KMS-11 (cell line): ENCODE data around the gene ACBD3.

Experiments used
- H2AFZ ChIP-seq: fragments of 200-600 bp; sonication (generic); 2 replicates; pipeline ENCODE4 v1.6.1; 2016; ENCODE audit warnings: antibody characterized with exemption, mixed run types, low read depth
- H3K27ac ChIP-seq: fragments of 200-600 bp; sonication (generic); 2 replicates; pipeline ENCODE4 v1.6.1; 2016; ENCODE audit warnings: mild to moderate bottlenecking, mixed run types
- H3K27me3 ChIP-seq: fragments of 200-600 bp; sonication (generic); 2 replicates; pipeline ENCODE4 v1.6.1; 2017; ENCODE audit warnings: mild to moderate bottlenecking, low read depth, mixed run types, moderate library complexity; ENCODE audit not compliant: insufficient read depth
- H3K36me3 ChIP-seq: fragments of 200-600 bp; sonication (generic); 2 replicates; pipeline ENCODE4 v1.6.1; 2017; ENCODE audit warnings: mild to moderate bottlenecking, mixed run types; ENCODE audit not compliant: insufficient read depth
- H3K4me1 ChIP-seq: fragments of 200-600 bp; sonication (generic); 2 replicates; pipeline ENCODE4 v1.6.1; 2016; ENCODE audit warnings: mild to moderate bottlenecking, low read depth, mixed run types; ENCODE audit not compliant: poor library complexity, severe bottlenecking
- H3K4me2 ChIP-seq: fragments of 200-600 bp; sonication (generic); 2 replicates; pipeline ENCODE4 v1.7.0; 2016; ENCODE audit warnings: mild to moderate bottlenecking, mixed run types
- H3K4me3 ChIP-seq: fragments of 200-600 bp; sonication (generic); IDR thresholded peaks from 2 replicates; pipeline ENCODE4 v1.6.1; 2017; ENCODE audit warnings: low read depth, low read length, mixed read lengths; ENCODE audit not compliant: insufficient read depth
- H3K79me2 ChIP-seq: fragments of 200-600 bp; sonication (generic); 2 replicates; pipeline ENCODE4 v1.6.1; 2016; ENCODE audit warnings: low read depth, mixed run types; ENCODE audit not compliant: insufficient read depth
- H3K9ac ChIP-seq: fragments of 200-600 bp; sonication (generic); 2 replicates; pipeline ENCODE4 v1.6.1; 2016; ENCODE audit warnings: mild to moderate bottlenecking, mixed run types
- H4K20me1 ChIP-seq: fragments of 200-600 bp; sonication (generic); 2 replicates; pipeline ENCODE4 v1.6.1; 2016; ENCODE audit warnings: mild to moderate bottlenecking, mixed run types; ENCODE audit not compliant: insufficient read depth
- TF ChIP-seq, protein P1 (sequence below): fragments of 200-600 bp; sonication (generic); conservative IDR thresholded peaks from 2 replicates; pipeline ENCODE4 v1.6.1; 2017; ENCODE audit warnings: low read depth, mild to moderate bottlenecking, antibody characterized with exemption, low read length, moderate library complexity, mixed read lengths

Gene ACBD3

DNA sequence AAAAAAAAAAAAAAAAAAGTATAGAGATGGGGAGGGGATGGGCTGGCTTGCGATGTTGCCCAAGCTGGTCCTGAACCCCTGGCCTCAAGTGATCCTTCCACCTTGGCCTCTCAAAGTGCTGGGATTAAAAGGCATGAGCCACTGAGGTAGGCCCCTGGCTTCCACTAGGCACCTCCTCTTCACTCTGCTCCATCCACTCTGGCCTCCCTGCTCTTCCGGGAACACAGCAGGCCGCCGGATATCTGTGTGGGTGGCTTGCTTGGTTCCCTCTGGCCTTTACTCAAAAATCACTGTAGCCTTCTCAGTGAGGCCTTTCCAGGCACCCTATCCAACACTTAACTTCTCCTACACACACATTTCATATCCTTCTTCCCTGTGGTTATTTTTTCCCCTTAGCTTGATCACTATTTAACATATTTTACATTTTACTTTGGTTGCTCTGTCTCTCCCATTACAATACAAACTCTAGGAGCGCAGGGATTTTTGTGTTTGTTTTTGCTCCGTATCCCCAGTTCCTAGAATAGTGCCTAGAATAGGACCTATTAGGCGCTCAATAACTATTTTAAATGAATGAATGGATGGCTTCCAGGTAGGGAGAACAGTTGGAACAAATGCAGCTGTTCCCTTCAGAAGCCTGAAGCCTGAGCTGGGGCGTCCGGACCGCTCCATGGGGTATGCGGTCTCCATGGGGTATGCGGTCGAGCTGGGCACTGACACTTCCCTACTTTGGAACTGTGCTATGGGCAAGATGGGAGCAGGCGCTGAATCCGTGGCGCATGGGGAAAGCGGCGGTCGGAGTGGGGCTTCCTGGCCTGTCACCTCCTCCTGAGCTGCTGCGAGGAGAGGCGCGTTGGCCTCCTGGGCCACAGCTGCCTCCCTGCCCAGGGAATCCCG is 77.4 kb downstream of the ACBD3 start:
- TF ChIP-seq, protein P1, sequence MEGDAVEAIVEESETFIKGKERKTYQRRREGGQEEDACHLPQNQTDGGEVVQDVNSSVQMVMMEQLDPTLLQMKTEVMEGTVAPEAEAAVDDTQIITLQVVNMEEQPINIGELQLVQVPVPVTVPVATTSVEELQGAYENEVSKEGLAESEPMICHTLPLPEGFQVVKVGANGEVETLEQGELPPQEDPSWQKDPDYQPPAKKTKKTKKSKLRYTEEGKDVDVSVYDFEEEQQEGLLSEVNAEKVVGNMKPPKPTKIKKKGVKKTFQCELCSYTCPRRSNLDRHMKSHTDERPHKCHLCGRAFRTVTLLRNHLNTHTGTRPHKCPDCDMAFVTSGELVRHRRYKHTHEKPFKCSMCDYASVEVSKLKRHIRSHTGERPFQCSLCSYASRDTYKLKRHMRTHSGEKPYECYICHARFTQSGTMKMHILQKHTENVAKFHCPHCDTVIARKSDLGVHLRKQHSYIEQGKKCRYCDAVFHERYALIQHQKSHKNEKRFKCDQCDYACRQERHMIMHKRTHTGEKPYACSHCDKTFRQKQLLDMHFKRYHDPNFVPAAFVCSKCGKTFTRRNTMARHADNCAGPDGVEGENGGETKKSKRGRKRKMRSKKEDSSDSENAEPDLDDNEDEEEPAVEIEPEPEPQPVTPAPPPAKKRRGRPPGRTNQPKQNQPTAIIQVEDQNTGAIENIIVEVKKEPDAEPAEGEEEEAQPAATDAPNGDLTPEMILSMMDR = no peak; the same call in 1 of the 2 replicates
- Histone ChIP-seq H3K27me3 (no peaks in the 10 kb centered on the region), H2AFZ (peak overlapping the region; percentile 73), H3K27ac (0 out of 2 replicates have a peak overlapping the region, but pooled peaks have one; percentile 13), H3K9ac (no peak overlapping the region), H3K4me3 (no peak overlapping the region), H4K20me1 (no peaks in the 10 kb centered on the region), H3K4me1 (peaks cover 39% of the 10 kb centered on the region), H3K79me2 (no peaks in the 10 kb centered on the region), H3K4me2 (peak overlapping the region; percentile 65), H3K36me3 (no peaks in the 10 kb centered on the region)

DNA sequence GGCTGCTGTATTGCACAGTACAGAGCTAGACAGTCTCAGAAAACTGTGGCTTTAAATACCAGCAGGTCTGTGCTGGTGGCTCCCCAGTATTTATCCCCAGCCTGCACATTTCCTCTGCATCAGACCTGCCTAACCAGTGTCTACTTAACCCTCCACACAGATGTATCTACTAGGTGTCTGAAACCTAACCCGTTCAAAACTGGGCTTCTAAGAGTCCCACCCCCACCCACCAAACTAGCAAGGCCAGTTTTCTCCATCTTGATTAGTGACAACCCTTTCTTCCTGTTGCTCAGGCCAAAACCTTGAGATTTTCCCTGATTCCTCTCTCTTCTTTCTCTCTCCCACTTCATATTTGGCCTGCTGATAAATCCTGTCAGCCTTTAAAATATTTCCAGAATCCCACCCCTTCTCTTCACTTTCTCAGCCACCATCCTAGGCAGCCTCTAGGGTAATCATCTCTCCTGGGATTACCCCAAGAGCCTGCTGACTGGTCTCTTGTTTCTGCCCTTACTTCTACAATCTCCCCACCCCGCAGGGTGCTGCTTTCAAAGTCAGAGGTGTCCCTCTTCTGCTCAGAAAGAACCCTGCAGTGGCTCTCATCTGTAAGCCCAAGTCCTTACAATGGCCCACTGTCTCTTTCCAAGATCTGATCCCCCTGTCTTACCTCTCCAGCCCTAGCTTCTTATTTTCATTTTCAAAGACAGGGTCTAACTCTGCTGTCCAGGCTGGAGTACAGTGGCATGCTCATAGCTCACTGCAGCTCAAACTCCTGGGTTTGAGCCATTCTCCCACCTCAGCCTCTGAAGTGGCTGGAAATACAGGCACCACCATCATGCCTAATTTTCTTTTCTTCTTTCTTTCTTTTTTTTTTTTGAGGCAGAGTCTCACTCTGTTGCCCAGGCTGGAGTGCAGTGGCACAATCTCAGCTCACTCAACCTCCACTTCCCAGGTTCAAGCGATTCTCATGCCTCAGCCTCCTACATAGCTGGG is 78.8 kb downstream of the ACBD3 start:
- Histone ChIP-seq H3K9ac (no peak overlapping the region), H3K4me2 (no peak overlapping the region), H3K36me3 (no peaks in the 10 kb centered on the region), H3K27me3 (no peaks in the 10 kb centered on the region), H3K79me2 (no peaks in the 10 kb centered on the region), H3K4me3 (no peak overlapping the region), H3K27ac (no peak overlapping the region), H2AFZ (peak overlapping the region; percentile 5; the same call in 1 of the 2 replicates), H3K4me1 (peaks cover 32% of the 10 kb centered on the region), H4K20me1 (no peaks in the 10 kb centered on the region)
- TF ChIP-seq, protein P1 = no peak

DNA sequence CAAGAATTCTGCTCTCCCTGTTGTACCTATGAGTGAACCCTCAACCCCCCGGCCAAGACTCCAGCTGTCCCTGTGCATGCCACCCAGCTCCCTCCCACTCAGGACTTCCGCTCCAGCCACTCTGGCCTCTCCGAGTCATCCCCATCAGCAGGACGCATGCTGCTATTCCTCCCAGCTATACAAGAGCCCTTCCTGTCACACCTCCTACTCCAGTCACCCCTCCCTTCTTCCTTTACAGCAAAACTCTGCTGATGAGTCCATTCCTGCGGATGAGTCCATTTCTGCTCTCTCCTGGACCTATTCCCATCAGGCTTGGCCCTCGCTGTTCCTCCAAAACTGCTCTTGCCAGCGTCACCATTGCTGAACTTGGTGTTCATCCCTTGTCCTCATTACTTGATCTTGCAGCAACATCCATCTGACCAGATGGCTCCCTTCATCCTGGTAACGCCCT is 81.8 kb downstream of the ACBD3 start:
- Histone ChIP-seq H3K27ac (no peak overlapping the region), H3K27me3 (no peaks in the 10 kb centered on the region), H3K4me1 (peaks cover 13% of the 10 kb centered on the region), H4K20me1 (no peaks in the 10 kb centered on the region), H3K4me2 (no peak overlapping the region), H3K4me3 (no peak overlapping the region), H3K79me2 (no peaks in the 10 kb centered on the region), H2AFZ (no peak overlapping the region), H3K36me3 (no peaks in the 10 kb centered on the region), H3K9ac (no peak overlapping the region)
- TF ChIP-seq, protein P1 = no peak
